Heart right ventricle (tissue), 16 donors: ENCODE results near the gene NPY5R. TPM values are rescaled to one million over a fixed set of nuclear protein-coding genes. Genes with fewer than 3 reads are reported as not detected.

Experiments
- ATAC-seq, 8 donors: fragments of 200-7000 bp; cut with Tn5 transposase; one replicate each; pipeline ENCODE4 v1.9.1; 2020; ENCODE audit warnings: mild to moderate bottlenecking in 8 of 8, moderate library complexity in 8 of 8, moderate number of reproducible peaks in 1 of 8
- DNase-seq, 2 donors: peaks; one replicate each; pipeline ENCODE4 v3.0.0-alpha.2; 2020
- H3K27ac ChIP-seq, 10 donors: fragments of 200-600 bp; sonication (generic) in 2 of 10; one replicate each; pipeline versions ENCODE4 v1.5.0 to v1.8.0; 2020 to 2022; ENCODE audit warnings: mild to moderate bottlenecking in 3 of 10
- H3K27me3 ChIP-seq, 7 donors: fragments of 200-600 bp; one replicate each; pipeline ENCODE4 v1.8.0; 2021 to 2022; ENCODE audit warnings: mild to moderate bottlenecking in 2 of 7
- H3K36me3 ChIP-seq, 9 donors: fragments of 200-600 bp; sonication (generic) in 1 of 9; one replicate each; pipeline versions ENCODE4 v1.5.0 to v1.8.0; 2020 to 2022; ENCODE audit warnings: mild to moderate bottlenecking in 2 of 9
- H3K4me1 ChIP-seq, 9 donors: fragments of 200-600 bp; sonication (generic) in 1 of 9; one replicate each; pipeline versions ENCODE4 v1.5.0 to v1.8.0; 2020 to 2022; ENCODE audit warnings: mild to moderate bottlenecking in 4 of 9
- H3K4me3 ChIP-seq, 10 donors: fragments of 200-600 bp; sonication (generic) in 2 of 10; one replicate each; pipeline versions ENCODE4 v1.5.0 to v1.8.0; 2020 to 2022; ENCODE audit warnings: mild to moderate bottlenecking in 7 of 10, moderate library complexity in 2 of 10
- H3K9me3 ChIP-seq, 11 donors: fragments of 200-600 bp in 10 of 11; sonication (generic) in 2 of 11; one replicate each; pipeline versions ENCODE4 v1.5.0 to v1.8.0; 2013 to 2022; ENCODE audit warnings: mild to moderate bottlenecking in 2 of 11, control low read depth in 1 of 11, moderate library complexity in 1 of 11
- WGBS, 2 donors: extraction: QIAGEN DNeasy Blood & Tissue Kit; methylation state at CpG; one replicate each; pipeline ENCODE4 v1.1.7; 2013; ENCODE audit warnings: inconsistent platforms in 1 of 2; 5-methylcytosine and 5-hydroxymethylcytosine counted together
- intact Hi-C, 10 donors: fragments of 100-400 bp; cut with DNase I; formaldehyde crosslinking; loops; one replicate each; pipeline versions ENCODE4 v1.11.1 to v1.14.2; 2022
- polyA plus RNA-seq, 2 donors: library from polyadenylated mRNA; stranded (reverse); fragments of 200-250 nt; gene quantifications; one replicate each; pipeline ENCODE4 v1.2.3, GENCODE V29; 2013
- total RNA-seq, 10 donors: library from RNA; stranded (reverse); fragmentation: NEBNext Ultra II Directional in 3 of 10; extraction: Animal tissue kit (Norgen Biotek cat#: 25700) in 3 of 10; gene quantifications; one replicate each; pipeline versions ENCODE4 v1.2.1 to v1.2.4, GENCODE V29; 2021 to 2023
- TF ChIP-seq, protein P1 (sequence below), 9 donors: fragments of 200-600 bp; sonication (generic) in 2 of 9; IDR thresholded peaks; one replicate each; pipeline versions ENCODE4 v1.5.0 to v1.8.0; 2021 to 2022; ENCODE audit warnings: antibody characterized with exemption in 9 of 9, mild to moderate bottlenecking in 5 of 9, moderate library complexity in 1 of 9
- donor health status: Arrhythmogenic right ventricular cardiomyopathy.
- donor health status: ischemic (EF 13 %, LVEDD 7.1; RV severe dilation, severe dysfunction).
- donor health status: healthy with polysubstance abuse.
- donor health status: DM: no; HTN: yes; CAD: no.
- donor health status: DM: no; HTN: no; CAD: no.
- donor health status: ischemic (EF 25% LVEDD 6.9; RV normal size, moderate dysfunction).
- donor health status: ischemic (EF 25% LVEDD 5.7; RV mildly dilated, moderate dysfunction).
- donor health status: healthy.
- donor health status: DM: yes; HTN: yes; CAD: no.
- donor health status: Ischemic cardiomyopathy.
- donor health status: ischemic (EF 35%, LVEDD 5.7; RV mildly dilated, moderate dysfunction).
- donor health status: nonischemic (EF 11% LVEDD 7.7; RV severe dilation, severe dysfunction).
- donor health status: DM: yes; HTN: yes; CAD: no.
- donor health status: PGD.
- donor health status: ischemic (EF 29% LVEDD 5.4; RV normal size, mild dysfunction).
- donor health status: nonischemic (EF 23%, LVEDD 6.1; RV moderate dilation, normal function).

Gene NPY5R
- total and polyA plus RNA-seq, 12 donors, result 0.07 to 0.23 (median 0.16) TPM; not detected in 6

DNA sequence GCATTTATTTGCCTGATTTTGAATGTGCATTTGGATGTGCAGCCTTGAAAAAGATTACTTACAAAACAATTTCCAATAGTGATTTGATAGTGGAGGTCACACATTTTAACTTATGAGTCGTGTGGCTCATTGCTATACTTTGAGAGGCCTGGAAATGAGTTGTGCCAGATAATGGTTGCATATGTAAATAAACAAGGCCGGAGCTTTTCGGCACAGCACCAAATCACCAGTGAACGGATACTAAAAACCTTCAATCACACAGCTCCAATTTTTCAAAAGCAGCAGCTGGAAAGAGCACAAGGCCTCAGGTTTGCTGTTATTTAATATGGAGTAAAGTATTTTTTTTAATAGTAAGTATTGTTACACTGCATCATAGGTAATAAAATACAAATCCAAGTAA is 57.2 kb downstream of the NPY5R start:
- intact Hi-C loops, result no loop called here
- Histone ChIP-seq H3K36me3 (no peaks in the 10 kb centered on the region), H3K27me3 (no peaks in the 10 kb centered on the region), H3K27ac (no peak overlapping the region), H3K4me1 (peaks cover 0 to 10% (median 0%) of the 10 kb centered on the region in 9 donors), H3K9me3 (no peaks in the 10 kb centered on the region), H3K4me3 (no peak overlapping the region)
- no peak for ATAC-seq
- 61 to 63% methylated on average over 4 of the region's 4 CpGs for WGBS, 2 donors
- TF ChIP-seq, protein P1, sequence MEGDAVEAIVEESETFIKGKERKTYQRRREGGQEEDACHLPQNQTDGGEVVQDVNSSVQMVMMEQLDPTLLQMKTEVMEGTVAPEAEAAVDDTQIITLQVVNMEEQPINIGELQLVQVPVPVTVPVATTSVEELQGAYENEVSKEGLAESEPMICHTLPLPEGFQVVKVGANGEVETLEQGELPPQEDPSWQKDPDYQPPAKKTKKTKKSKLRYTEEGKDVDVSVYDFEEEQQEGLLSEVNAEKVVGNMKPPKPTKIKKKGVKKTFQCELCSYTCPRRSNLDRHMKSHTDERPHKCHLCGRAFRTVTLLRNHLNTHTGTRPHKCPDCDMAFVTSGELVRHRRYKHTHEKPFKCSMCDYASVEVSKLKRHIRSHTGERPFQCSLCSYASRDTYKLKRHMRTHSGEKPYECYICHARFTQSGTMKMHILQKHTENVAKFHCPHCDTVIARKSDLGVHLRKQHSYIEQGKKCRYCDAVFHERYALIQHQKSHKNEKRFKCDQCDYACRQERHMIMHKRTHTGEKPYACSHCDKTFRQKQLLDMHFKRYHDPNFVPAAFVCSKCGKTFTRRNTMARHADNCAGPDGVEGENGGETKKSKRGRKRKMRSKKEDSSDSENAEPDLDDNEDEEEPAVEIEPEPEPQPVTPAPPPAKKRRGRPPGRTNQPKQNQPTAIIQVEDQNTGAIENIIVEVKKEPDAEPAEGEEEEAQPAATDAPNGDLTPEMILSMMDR (IDR thresholded peaks at IDR 0.05), result no peak
- no peak for DNase-seq

Other genes starting within 250 kb of the NPY5R start
- 10 to 100 TPM; 11.8 to 14.1 (median 13.4) TPM for gene NAF1, start 177.0 kb upstream of the NPY5R start, total RNA-seq
- gene NAF1, start 177.0 kb upstream of the NPY5R start, polyA plus RNA-seq, result 1 to 10 TPM; 1.8 to 3.8 TPM
- gene NPY1R, start 11.3 kb upstream of the NPY5R start, total RNA-seq, result 1 to 10 TPM in 3 of 10 donors, under 1 TPM in 7; 0.52 to 1.3 (median 0.92) TPM
- gene NPY1R, start 11.3 kb upstream of the NPY5R start, polyA plus RNA-seq, result 1 to 10 TPM in 1 of 2 donors, under 1 TPM in 1; 0.26 to 1.3 TPM
- gene TKTL2, start 129.9 kb downstream of the NPY5R start, total RNA-seq, result not detected
- not detected for gene TKTL2, start 129.9 kb downstream of the NPY5R start, polyA plus RNA-seq
- 10 to 100 TPM in 2 of 10 donors, 1 to 10 TPM in 8; 7.8 to 15.3 (median 9.7) TPM for gene TMA16, start 150.8 kb downstream of the NPY5R start, total RNA-seq
- 10 to 100 TPM in 1 of 2 donors, 1 to 10 TPM in 1; 6.5 to 11.8 TPM for gene TMA16, start 150.8 kb downstream of the NPY5R start, polyA plus RNA-seq